ENCODE measurements around the gene ZNF331.
"Not testable (repeated sequence)": the region's sequence is repeated elsewhere in the genome, so short reads cannot be mapped to it uniquely, and the experiment has no call there.

DNA sequence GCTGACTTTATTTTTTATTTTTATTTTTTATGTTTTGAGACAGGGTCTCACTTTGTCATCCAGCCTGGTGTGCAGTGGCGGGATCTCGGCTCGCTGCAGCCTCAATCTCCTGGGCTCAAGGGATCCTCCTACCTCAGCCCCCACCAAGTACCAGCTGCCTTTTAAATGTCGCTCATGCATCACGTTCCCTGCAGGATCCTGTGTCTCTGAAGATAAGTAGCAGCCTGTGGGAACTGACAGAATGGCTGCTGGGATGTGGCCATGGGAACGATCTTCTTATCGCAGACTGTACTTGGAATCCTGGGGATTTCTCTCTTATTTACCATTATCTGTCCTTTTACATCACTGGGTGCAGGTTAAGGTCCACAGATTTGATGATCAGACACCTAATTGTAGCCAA, 34.8 kb upstream of the ZNF331 start:
- TF ChIP-seq, protein P1, sequence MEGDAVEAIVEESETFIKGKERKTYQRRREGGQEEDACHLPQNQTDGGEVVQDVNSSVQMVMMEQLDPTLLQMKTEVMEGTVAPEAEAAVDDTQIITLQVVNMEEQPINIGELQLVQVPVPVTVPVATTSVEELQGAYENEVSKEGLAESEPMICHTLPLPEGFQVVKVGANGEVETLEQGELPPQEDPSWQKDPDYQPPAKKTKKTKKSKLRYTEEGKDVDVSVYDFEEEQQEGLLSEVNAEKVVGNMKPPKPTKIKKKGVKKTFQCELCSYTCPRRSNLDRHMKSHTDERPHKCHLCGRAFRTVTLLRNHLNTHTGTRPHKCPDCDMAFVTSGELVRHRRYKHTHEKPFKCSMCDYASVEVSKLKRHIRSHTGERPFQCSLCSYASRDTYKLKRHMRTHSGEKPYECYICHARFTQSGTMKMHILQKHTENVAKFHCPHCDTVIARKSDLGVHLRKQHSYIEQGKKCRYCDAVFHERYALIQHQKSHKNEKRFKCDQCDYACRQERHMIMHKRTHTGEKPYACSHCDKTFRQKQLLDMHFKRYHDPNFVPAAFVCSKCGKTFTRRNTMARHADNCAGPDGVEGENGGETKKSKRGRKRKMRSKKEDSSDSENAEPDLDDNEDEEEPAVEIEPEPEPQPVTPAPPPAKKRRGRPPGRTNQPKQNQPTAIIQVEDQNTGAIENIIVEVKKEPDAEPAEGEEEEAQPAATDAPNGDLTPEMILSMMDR (optimal IDR thresholded peaks at IDR 0.05 in 1 of 3, IDR thresholded peaks at IDR 0.05 in 1 of 3, conservative IDR thresholded peaks at IDR 0.05 in 1 of 3; ENCODE audit: extremely low read depth in 1 of 3, insufficient read depth in 2 of 3, low read length in 3 of 3): not testable (repeated sequence)
- not testable (repeated sequence) for TF ChIP-seq EZH2 (IDR thresholded peaks at IDR 0.05; ENCODE audit: low read length)

Measured in keratinocyte (primary cell).